Prostate gland (tissue), 2 donors: ENCODE results near the gene ABCA13. TPM values are rescaled to one million over a fixed set of nuclear protein-coding genes. Genes with fewer than 3 reads are reported as not detected.

Experiments
- DNase-seq: peaks from one replicate; pipeline ENCODE4 v3.0.0-alpha.2; 2019; ENCODE audit warnings: low spot score
- H3K27ac ChIP-seq, 2 donors: fragments of 200-600 bp; sonication (generic); 2 replicates each; pipeline ENCODE4 v1.5.1; 2017 to 2019
- H3K27me3 ChIP-seq: fragments of 200-600 bp; sonication (generic); replicated peaks from 2 replicates; pipeline ENCODE4 v1.5.1; 2019; ENCODE audit not compliant: insufficient read depth
- H3K36me3 ChIP-seq, 2 donors: fragments of 200-600 bp; sonication (generic); 1 replicate in 1 of 2; 2 replicates in 1 of 2; pipeline versions ENCODE4 v1.5.1 to v1.8.1; 2017 to 2019
- H3K4me1 ChIP-seq: fragments of 200-600 bp; sonication (generic); replicated peaks from 2 replicates; pipeline ENCODE4 v1.5.1; 2019
- H3K4me3 ChIP-seq, 2 donors: fragments of 200-600 bp; sonication (generic); 2 replicates each; pipeline ENCODE4 v1.5.1; 2017 to 2019
- H3K9me3 ChIP-seq: fragments of 200-600 bp; sonication (generic); 2 replicates; pipeline ENCODE4 v1.5.1; 2017
- CTCF ChIP-seq, 4 experiments: fragments of 200-600 bp in 2 of 4; fragments of 450-650 bp in 2 of 4; sonication (generic) in 2 of 4; IDR thresholded peaks; 1 replicate in 3 of 4; 2 replicates in 1 of 4; pipeline ENCODE4 v1.5.1; 2016 to 2019; ENCODE audit warnings: antibody characterized with exemption in 4 of 4, mild to moderate bottlenecking in 2 of 4, moderate library complexity in 2 of 4
- POLR2A ChIP-seq: fragments of 450-650 bp; IDR thresholded peaks from one replicate; pipeline ENCODE4 v1.6.1; 2016; ENCODE audit warnings: antibody characterized with exemption, mild to moderate bottlenecking
- POLR2AphosphoS5 ChIP-seq: sonication (generic); formaldehyde crosslinking; IDR thresholded peaks from one replicate; pipeline ENCODE4 v1.6.1; 2017; ENCODE audit warnings: antibody characterized with exemption
- WGBS: methylation state at CpG from one replicate; pipeline ENCODE4 v1.1.5; 2018; 5-methylcytosine and 5-hydroxymethylcytosine counted together
- intact Hi-C: fragments of 100-400 bp; cut with DNase I; formaldehyde crosslinking; loops from one replicate; pipeline ENCODE4 v1.14.2; 2022
- total RNA-seq, 2 donors: library from RNA; depleted of rRNA; stranded (reverse); fragments of >200 nt; gene quantifications; one replicate each; pipeline ENCODE4 v1.1.0, GENCODE V29; 2016

ABCA13 gene
- total RNA-seq, 2 donors from 2014 or later = 0.14 to 3.5 TPM

DNA sequence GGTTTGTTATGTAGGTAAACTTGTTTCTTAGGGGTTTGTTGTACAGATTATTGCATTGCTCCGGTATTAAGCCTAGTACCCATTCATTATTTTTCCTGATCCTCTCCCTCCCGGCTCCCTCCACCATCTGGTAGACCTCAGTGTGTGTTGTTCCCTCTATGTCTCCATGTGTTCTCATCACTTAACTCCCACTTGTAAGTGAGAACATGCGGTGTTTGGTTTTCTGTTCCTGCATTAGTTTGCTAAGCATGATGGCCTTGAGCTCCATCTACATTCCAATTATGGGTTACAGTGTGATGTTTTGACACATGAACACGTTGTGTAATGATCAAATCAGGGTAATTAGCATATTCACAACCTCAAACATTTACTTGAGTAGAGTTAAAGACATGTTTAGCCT lies 237.5 kb downstream of the ABCA13 start:
- no peak overlapping the region for H3K4me3 ChIP-seq
- intact Hi-C loops = no loop called here
- H3K4me1 ChIP-seq = no peaks in the 10 kb centered on the region
- WGBS = 87% methylated on average over 4 of the region's 4 CpGs
- H3K27ac ChIP-seq = no peak overlapping the region
- TF ChIP-seq CTCF (IDR thresholded peaks at IDR 0.05) (no peak), POLR2A (no peak), POLR2AphosphoS5 (no peak)
- DNase-seq = no peak
- H3K36me3 ChIP-seq = no peaks in the 10 kb centered on the region
- H3K9me3 ChIP-seq = no peaks in the 10 kb centered on the region
- H3K27me3 ChIP-seq = no peaks in the 10 kb centered on the region

GRCh38 chr7:48411619-48412018 lies 240.4 kb downstream of the ABCA13 start:
- Histone ChIP-seq H3K9me3 (no peaks in the 10 kb centered on the region), H3K36me3 (no peaks in the 10 kb centered on the region), H3K4me1 (no peaks in the 10 kb centered on the region), H3K27ac (no peak overlapping the region), H3K4me3 (no peak overlapping the region), H3K27me3 (no peaks in the 10 kb centered on the region)
- no peak for DNase-seq
- intact Hi-C loops = no loop called here
- no peak for TF ChIP-seq POLR2AphosphoS5
- TF ChIP-seq CTCF (IDR thresholded peaks at IDR 0.05) = no peak
- no peak for TF ChIP-seq POLR2A
- 83% methylated on average over 5 of the region's 5 CpGs for WGBS

DNA sequence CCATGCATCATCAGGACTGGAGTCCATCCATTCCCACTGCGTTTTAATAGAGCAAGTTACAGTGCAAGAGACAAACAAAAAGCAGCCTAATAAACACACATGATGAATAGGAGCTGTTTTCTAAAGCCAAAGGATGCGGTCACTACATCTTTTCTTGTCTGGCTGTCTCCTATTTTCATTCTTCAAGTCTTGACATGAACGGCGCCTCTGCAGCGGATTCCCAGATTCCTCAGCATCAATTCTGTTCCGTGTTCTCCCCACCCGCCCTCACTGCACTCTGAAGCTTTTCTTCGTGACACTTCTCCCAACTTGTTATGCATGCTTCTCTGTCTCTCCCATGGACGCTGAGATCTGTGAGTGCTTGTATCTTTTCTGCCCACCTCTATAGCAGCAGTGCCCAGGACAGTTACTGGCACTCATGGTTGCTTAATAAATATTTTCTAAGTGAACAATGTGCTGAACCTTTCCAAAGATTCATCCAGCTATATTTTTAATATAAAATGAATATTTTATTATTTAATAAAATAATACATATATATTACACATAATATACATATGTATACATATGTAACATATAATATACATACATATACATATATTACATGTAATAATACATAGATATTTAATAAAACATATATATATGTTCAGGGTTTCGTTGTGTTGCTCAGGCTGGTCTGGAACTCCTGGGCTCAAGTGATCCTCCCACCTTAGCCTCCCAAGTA lies 242.9 kb downstream of the ABCA13 start:
- Histone ChIP-seq H3K4me3 (no peak overlapping the region), H3K27ac (no peak overlapping the region), H3K4me1 (no peaks in the 10 kb centered on the region), H3K27me3 (no peaks in the 10 kb centered on the region), H3K9me3 (no peaks in the 10 kb centered on the region), H3K36me3 (no peaks in the 10 kb centered on the region)
- 48% methylated on average over 10 of the region's 10 CpGs for whole genome bisulfite sequencing
- no peak for DNase-seq
- TF ChIP-seq CTCF (IDR thresholded peaks at IDR 0.05) (no peak), POLR2AphosphoS5 (no peak), POLR2A (no peak)
- intact Hi-C loops = no loop called here

- Histone ChIP-seq H3K27me3 (no peaks in the 10 kb centered on the region), H3K27ac (no peak overlapping the region), H3K4me1 (no peaks in the 10 kb centered on the region), H3K36me3 (no peaks in the 10 kb centered on the region), H3K9me3 (no peaks in the 10 kb centered on the region), H3K4me3 (no peak overlapping the region)
- TF ChIP-seq POLR2A (no peak), CTCF (IDR thresholded peaks at IDR 0.05) (no peak), POLR2AphosphoS5 (no peak)
- intact Hi-C loops = no loop called here
- WGBS = 88% methylated on average over 9 of the region's 9 CpGs
- DNase-seq = no peak
These were observed 245.2 kb downstream of the ABCA13 start for GRCh38 chr7:48416327-48416908.

DNA sequence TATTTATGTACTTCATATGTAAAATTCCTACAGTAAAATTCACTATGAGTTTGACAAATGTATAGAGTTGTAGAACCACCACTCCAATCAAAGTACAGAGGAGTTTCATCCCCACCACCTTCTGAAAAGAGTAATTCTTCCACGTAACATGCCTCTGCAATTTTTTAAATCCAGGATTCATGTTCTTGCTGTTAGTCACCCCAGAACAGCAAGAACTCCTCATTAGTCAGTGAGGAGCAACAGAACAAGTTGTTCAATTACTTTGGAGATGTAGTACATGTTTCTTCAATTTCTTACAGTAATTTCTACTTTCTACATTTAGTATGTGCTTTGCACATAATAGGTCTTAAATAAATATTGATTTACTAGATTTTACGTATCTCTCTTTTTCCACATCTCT lies 248.1 kb downstream of the ABCA13 start:
- no peaks in the 10 kb centered on the region for H3K4me1 ChIP-seq
- DNase-seq = no peak
- no peaks in the 10 kb centered on the region for H3K27me3 ChIP-seq
- 48% methylated on average over 2 of the region's 2 CpGs for WGBS
- H3K36me3 ChIP-seq = no peaks in the 10 kb centered on the region
- intact Hi-C loops = no loop called here
- H3K9me3 ChIP-seq = no peaks in the 10 kb centered on the region
- no peak for TF ChIP-seq POLR2AphosphoS5
- TF ChIP-seq CTCF (IDR thresholded peaks at IDR 0.05) = no peak
- TF ChIP-seq POLR2A = no peak
- no peak overlapping the region for H3K27ac ChIP-seq
- H3K4me3 ChIP-seq = no peak overlapping the region
